ENCODE data around the gene ONECUT1.

DNA sequence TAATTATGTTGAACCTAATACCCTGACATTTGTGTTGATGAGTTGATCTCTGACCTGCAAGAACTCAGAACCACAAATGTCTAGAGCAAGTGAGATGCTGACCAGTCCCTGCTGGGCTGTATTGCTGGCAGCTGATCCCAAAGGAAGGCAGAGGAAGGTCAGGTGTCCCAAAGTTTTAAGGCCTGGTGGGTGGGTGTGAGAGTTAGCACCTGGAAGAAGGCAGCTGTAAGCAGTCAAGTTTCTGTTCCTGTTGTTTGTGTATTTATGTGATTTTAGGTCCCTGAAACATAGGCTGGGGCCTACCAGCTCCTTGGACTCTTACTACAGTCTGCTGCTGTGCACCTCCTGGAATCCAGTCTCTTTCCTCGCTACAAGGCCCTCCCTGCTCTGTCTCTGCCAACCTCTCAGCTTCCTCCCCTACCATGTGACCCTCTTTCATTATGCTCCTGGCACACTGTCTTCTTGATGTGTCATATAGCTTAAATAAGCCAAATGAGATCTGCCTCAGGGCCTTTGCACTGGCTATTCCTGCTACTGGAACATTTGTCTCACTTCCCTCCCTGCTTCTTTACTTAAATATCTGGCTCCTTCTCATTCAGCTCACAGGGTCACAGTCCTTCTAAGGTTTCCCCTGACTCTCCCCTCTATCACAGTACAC lies 80.0 kb downstream of the ONECUT1 start:
- TF ChIP-seq, protein P1, sequence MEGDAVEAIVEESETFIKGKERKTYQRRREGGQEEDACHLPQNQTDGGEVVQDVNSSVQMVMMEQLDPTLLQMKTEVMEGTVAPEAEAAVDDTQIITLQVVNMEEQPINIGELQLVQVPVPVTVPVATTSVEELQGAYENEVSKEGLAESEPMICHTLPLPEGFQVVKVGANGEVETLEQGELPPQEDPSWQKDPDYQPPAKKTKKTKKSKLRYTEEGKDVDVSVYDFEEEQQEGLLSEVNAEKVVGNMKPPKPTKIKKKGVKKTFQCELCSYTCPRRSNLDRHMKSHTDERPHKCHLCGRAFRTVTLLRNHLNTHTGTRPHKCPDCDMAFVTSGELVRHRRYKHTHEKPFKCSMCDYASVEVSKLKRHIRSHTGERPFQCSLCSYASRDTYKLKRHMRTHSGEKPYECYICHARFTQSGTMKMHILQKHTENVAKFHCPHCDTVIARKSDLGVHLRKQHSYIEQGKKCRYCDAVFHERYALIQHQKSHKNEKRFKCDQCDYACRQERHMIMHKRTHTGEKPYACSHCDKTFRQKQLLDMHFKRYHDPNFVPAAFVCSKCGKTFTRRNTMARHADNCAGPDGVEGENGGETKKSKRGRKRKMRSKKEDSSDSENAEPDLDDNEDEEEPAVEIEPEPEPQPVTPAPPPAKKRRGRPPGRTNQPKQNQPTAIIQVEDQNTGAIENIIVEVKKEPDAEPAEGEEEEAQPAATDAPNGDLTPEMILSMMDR (IDR thresholded peaks at IDR 0.05): no peak
- no peak for TF ChIP-seq POLR2A (IDR thresholded peaks at IDR 0.05)
